ENCODE data around the gene SLC25A11.

SLC25A11 gene

DNA sequence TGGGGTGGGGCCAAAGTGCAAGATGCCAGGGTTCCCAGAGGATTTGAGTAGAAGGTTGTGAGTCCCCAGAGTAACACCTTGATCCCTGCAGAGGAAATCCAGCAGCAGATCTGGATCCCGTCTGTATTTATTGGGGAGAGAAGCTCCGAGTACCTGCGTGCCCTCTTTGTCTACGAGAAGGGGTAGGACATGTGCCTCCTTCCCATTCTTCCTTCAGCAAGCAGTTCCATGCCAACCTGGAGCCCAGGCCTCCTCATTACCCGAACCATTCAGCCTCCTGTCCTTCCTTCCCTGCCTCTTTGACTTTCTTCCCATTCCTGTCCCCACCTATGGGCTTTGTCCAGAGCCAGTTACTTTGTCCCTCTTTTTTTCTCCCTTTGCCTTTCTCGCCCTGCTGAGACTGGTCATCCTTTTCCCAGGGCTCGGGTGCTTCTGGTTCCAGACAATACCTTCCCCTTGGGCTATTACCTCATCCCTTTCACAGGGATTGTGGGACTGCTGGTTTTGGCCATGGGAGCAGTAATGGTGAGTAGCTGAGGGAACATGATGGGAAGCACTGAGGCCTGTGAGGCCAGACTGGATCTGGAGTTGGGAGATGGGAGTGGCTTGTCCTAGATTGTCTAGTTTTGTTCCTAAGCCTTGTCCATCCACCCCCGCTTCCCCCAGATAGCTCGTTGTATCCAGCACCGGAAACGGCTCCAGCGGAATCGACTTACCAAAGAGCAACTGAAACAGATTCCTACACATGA lies 3.1 kb upstream of the SLC25A11 start:
- no peaks in the 10 kb centered on the region for H3K9me3 ChIP-seq (ENCODE audit: insufficient read depth, low read depth, low read length)
- no peak overlapping the region for H2BK120ac ChIP-seq (ENCODE audit: insufficient read depth, low read length, poor library complexity)
- no peak overlapping the region for H3K14ac ChIP-seq (ENCODE audit: low read length)
- H2AFZ ChIP-seq (ENCODE audit: insufficient read depth, low read length, poor library complexity): no peak overlapping the region
- H3K9ac ChIP-seq (ENCODE audit: low read length): no peak overlapping the region
- H3K23ac ChIP-seq (ENCODE audit: low read length): no peak overlapping the region
- no peak overlapping the region for H4K91ac ChIP-seq (ENCODE audit: low read depth, low read length)
- H3K27ac ChIP-seq (ENCODE audit: low read depth, low read length): no peak overlapping the region
- H3K4me2 ChIP-seq (ENCODE audit: low read length): no peak overlapping the region
- H3K79me1 ChIP-seq (ENCODE audit: low read length): peaks cover 19% of the 10 kb centered on the region
- peak overlapping the region; percentile 14 for H3K4me3 ChIP-seq (ENCODE audit: low read depth, low read length)
- no peak for DNase-seq
- no peak overlapping the region for H2BK12ac ChIP-seq (ENCODE audit: low read length)
- H2BK5ac ChIP-seq (ENCODE audit: low read depth, low read length, poor library complexity): no peak overlapping the region
- no CpG with 5 or more reads among the region's 13 CpGs for WGBS (ENCODE audit: extremely low coverage, insufficient coverage, insufficient read length)
- no peaks in the 10 kb centered on the region for H3K27me3 ChIP-seq (ENCODE audit: insufficient read depth, low read length)
- H3K79me2 ChIP-seq (ENCODE audit: control insufficient read depth, insufficient read depth, low read length, poor library complexity): peaks cover 30% of the 10 kb centered on the region
- peaks cover 25 to 33% of the 10 kb centered on the region in 2 experiments for H3K4me1 ChIP-seq (ENCODE audit: control insufficient read depth in 1 of 2, insufficient read depth in 2 of 2, low read length in 2 of 2)
- no peak overlapping the region for H4K12ac ChIP-seq (ENCODE audit: low read depth, low read length)
- peaks cover 45 to 58% of the 10 kb centered on the region in 2 experiments for H3K36me3 ChIP-seq (ENCODE audit: control insufficient read depth in 1 of 2, insufficient read depth in 2 of 2, low read length in 2 of 2)
- H3K4ac ChIP-seq (ENCODE audit: low read depth, low read length): peak overlapping the region; percentile 40
- no peak overlapping the region for H2AK5ac ChIP-seq (ENCODE audit: low read length)
- no peak overlapping the region for H3K18ac ChIP-seq (ENCODE audit: low read length)
- H4K8ac ChIP-seq (ENCODE audit: low read depth, low read length): no peak overlapping the region

DNA sequence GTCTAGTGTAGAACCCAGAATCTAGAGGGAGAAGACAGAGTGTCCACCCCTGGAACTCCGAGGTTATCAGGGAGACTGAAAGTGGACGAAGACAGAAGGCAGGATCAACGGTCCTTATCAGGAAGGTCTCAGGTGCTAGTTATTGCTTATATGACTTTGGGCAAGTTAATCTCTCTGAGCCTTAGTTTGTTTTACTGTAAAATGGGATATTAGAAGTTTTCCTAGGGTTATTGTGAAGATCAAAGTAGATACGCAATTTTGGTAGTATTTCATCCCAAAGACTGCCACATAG lies 1.4 kb upstream of the SLC25A11 start:
- Histone ChIP-seq H3K27ac (ENCODE audit: low read depth, low read length) (no peak overlapping the region), H3K9me3 (ENCODE audit: insufficient read depth, low read depth, low read length) (no peaks in the 10 kb centered on the region), H4K8ac (ENCODE audit: low read depth, low read length) (no peak overlapping the region), H2BK5ac (ENCODE audit: low read depth, low read length, poor library complexity) (no peak overlapping the region), H2AK5ac (ENCODE audit: low read length) (no peak overlapping the region), H3K4me3 (ENCODE audit: low read depth, low read length) (peak overlapping the region; percentile 85), H3K4ac (ENCODE audit: low read depth, low read length) (peak overlapping the region; percentile 90), H3K4me2 (ENCODE audit: low read length) (peak overlapping the region; percentile 93), H2BK120ac (ENCODE audit: insufficient read depth, low read length, poor library complexity) (no peak overlapping the region), H4K12ac (ENCODE audit: low read depth, low read length) (no peak overlapping the region), H3K27me3 (ENCODE audit: insufficient read depth, low read length) (no peaks in the 10 kb centered on the region), H3K79me1 (ENCODE audit: low read length) (peaks cover 13% of the 10 kb centered on the region), H3K14ac (ENCODE audit: low read length) (no peak overlapping the region), H4K91ac (ENCODE audit: low read depth, low read length) (no peak overlapping the region), H3K79me2 (ENCODE audit: control insufficient read depth, insufficient read depth, low read length, poor library complexity) (peaks cover 18% of the 10 kb centered on the region), H2BK12ac (ENCODE audit: low read length) (no peak overlapping the region), H3K4me1 (ENCODE audit: control insufficient read depth in 1 of 2, insufficient read depth in 2 of 2, low read length in 2 of 2) (peaks cover 22 to 29% of the 10 kb centered on the region in 2 experiments), H3K23ac (ENCODE audit: low read length) (no peak overlapping the region), H3K36me3 (ENCODE audit: control insufficient read depth in 1 of 2, insufficient read depth in 2 of 2, low read length in 2 of 2) (peaks cover 50 to 66% of the 10 kb centered on the region in 2 experiments), H3K18ac (ENCODE audit: low read length) (no peak overlapping the region), H2AFZ (ENCODE audit: insufficient read depth, low read length, poor library complexity) (no peak overlapping the region), H3K9ac (ENCODE audit: low read length) (peak overlapping the region; percentile 91)
- no CpG with 5 or more reads among the region's 4 CpGs for WGBS (ENCODE audit: extremely low coverage, insufficient coverage, insufficient read length)
- no peak for DNase-seq

DNA sequence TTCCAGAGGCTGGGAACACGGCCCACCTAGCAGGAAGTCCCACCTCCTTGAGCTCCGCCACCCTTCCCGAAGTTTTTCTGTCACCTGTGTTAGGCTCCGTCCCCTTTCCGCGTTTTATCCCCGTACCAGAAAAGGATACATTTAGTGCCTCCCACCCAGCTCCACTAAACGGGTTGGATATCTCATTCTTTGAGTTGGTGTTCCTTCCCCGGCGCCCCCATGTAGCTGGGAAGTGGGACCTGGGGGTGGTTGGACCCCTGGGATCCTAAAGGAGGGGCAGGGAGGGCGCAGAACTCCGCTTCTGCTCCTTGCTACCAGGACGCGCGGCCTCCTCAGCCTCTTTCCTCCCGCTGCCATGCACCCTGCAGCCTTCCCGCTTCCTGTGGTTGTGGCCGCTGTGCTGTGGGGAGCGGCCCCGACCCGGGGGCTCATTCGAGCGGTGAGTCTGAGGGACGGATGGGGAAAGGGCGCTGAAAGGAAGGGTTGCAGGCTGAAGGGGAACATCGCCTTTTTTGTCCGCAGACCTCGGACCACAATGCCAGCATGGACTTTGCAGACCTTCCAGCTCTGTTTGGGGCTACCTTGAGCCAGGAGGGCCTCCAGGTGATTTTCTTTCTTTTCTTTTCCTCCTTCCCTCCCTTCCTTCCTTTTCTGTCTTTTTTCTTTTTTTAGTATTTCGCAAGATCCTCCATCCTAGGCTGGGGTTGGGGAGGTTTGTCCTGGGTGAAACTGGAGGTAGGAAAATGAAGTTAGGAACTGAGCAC lies 891 bp upstream of the SLC25A11 start:
- H3K9ac ChIP-seq (ENCODE audit: low read length): peak overlapping the region; percentile 91
- H3K4me3 ChIP-seq (ENCODE audit: low read depth, low read length): peak overlapping the region; percentile 85
- H4K12ac ChIP-seq (ENCODE audit: low read depth, low read length): peak overlapping the region; percentile 87
- WGBS (ENCODE audit: extremely low coverage, insufficient coverage, insufficient read length): no CpG with 5 or more reads among the region's 29 CpGs
- peak overlapping the region; percentile 81 for H2BK120ac ChIP-seq (ENCODE audit: insufficient read depth, low read length, poor library complexity)
- peak overlapping the region; percentile 20 for H2AFZ ChIP-seq (ENCODE audit: insufficient read depth, low read length, poor library complexity)
- H2BK5ac ChIP-seq (ENCODE audit: low read depth, low read length, poor library complexity): peak overlapping the region; percentile 55
- H2BK12ac ChIP-seq (ENCODE audit: low read length): peak overlapping the region; percentile 38
- peaks cover 18% of the 10 kb centered on the region for H3K79me2 ChIP-seq (ENCODE audit: control insufficient read depth, insufficient read depth, low read length, poor library complexity)
- H3K27ac ChIP-seq (ENCODE audit: low read depth, low read length): peak overlapping the region; percentile 97
- peak overlapping the region; percentile 95 for H3K14ac ChIP-seq (ENCODE audit: low read length)
- no peak for DNase-seq
- peak overlapping the region; percentile 95 for H2AK5ac ChIP-seq (ENCODE audit: low read length)
- no peak overlapping the region for H3K23ac ChIP-seq (ENCODE audit: low read length)
- peak overlapping the region; percentile 90 for H3K4ac ChIP-seq (ENCODE audit: low read depth, low read length)
- H3K18ac ChIP-seq (ENCODE audit: low read length): peak overlapping the region; percentile 80
- H3K4me2 ChIP-seq (ENCODE audit: low read length): peak overlapping the region; percentile 93
- H4K91ac ChIP-seq (ENCODE audit: low read depth, low read length): peak overlapping the region; percentile 88
- peaks cover 48 to 62% of the 10 kb centered on the region in 2 experiments for H3K36me3 ChIP-seq (ENCODE audit: control insufficient read depth in 1 of 2, insufficient read depth in 2 of 2, low read length in 2 of 2)
- peak overlapping the region; percentile 92 for H4K8ac ChIP-seq (ENCODE audit: low read depth, low read length)
- no peaks in the 10 kb centered on the region for H3K27me3 ChIP-seq (ENCODE audit: insufficient read depth, low read length)
- peaks cover 20 to 24% of the 10 kb centered on the region in 2 experiments for H3K4me1 ChIP-seq (ENCODE audit: control insufficient read depth in 1 of 2, insufficient read depth in 2 of 2, low read length in 2 of 2)
- H3K79me1 ChIP-seq (ENCODE audit: low read length): peaks cover 13% of the 10 kb centered on the region
- H3K9me3 ChIP-seq (ENCODE audit: insufficient read depth, low read depth, low read length): no peaks in the 10 kb centered on the region

DNA sequence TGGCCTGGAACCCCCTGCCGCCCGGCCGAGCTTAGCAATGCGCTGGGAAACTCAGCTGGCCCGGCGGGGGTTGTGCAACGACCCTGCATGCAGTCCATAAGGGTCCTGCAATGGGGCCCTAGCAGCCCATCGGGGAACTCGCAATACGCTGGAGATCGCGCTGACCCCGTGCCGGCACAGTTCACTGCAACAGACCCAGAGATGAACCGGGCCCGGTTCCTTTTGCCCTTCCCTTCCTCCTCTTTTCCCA lies 375 bp downstream of the SLC25A11 start:
- H2BK12ac ChIP-seq (ENCODE audit: low read length): no peak overlapping the region
- peak overlapping the region; percentile 94 for H4K8ac ChIP-seq (ENCODE audit: low read depth, low read length)
- H4K91ac ChIP-seq (ENCODE audit: low read depth, low read length): peak overlapping the region; percentile 90
- H3K4ac ChIP-seq (ENCODE audit: low read depth, low read length): peak overlapping the region; percentile 56
- peaks cover 13% of the 10 kb centered on the region for H3K79me1 ChIP-seq (ENCODE audit: low read length)
- H3K27ac ChIP-seq (ENCODE audit: low read depth, low read length): peak overlapping the region; percentile 97
- peaks cover 8 to 12% of the 10 kb centered on the region in 2 experiments for H3K4me1 ChIP-seq (ENCODE audit: control insufficient read depth in 1 of 2, insufficient read depth in 2 of 2, low read length in 2 of 2)
- H3K9ac ChIP-seq (ENCODE audit: low read length): peak overlapping the region; percentile 95
- peak overlapping the region; percentile 89 for H4K12ac ChIP-seq (ENCODE audit: low read depth, low read length)
- peak overlapping the region; percentile 11 for H2AK5ac ChIP-seq (ENCODE audit: low read length)
- peak overlapping the region; percentile 53 for H2AFZ ChIP-seq (ENCODE audit: insufficient read depth, low read length, poor library complexity)
- H3K79me2 ChIP-seq (ENCODE audit: control insufficient read depth, insufficient read depth, low read length, poor library complexity): peaks cover 18% of the 10 kb centered on the region
- DNase-seq: peak in 1 of 2 donors; percentile 58
- peak overlapping the region; percentile 62 for H3K14ac ChIP-seq (ENCODE audit: low read length)
- H3K23ac ChIP-seq (ENCODE audit: low read length): no peak overlapping the region
- H3K36me3 ChIP-seq (ENCODE audit: control insufficient read depth in 1 of 2, insufficient read depth in 2 of 2, low read length in 2 of 2): peaks cover 37 to 50% of the 10 kb centered on the region in 2 experiments
- peak overlapping the region; percentile 62 for H2BK5ac ChIP-seq (ENCODE audit: low read depth, low read length, poor library complexity)
- peak overlapping the region; percentile 84 for H2BK120ac ChIP-seq (ENCODE audit: insufficient read depth, low read length, poor library complexity)
- WGBS (ENCODE audit: extremely low coverage, insufficient coverage, insufficient read length): no CpG with 5 or more reads among the region's 16 CpGs
- no peaks in the 10 kb centered on the region for H3K27me3 ChIP-seq (ENCODE audit: insufficient read depth, low read length)
- H3K4me3 ChIP-seq (ENCODE audit: low read depth, low read length): peak overlapping the region; percentile 85
- no peaks in the 10 kb centered on the region for H3K9me3 ChIP-seq (ENCODE audit: insufficient read depth, low read depth, low read length)
- H3K18ac ChIP-seq (ENCODE audit: low read length): peak overlapping the region; percentile 77
- peak overlapping the region; percentile 93 for H3K4me2 ChIP-seq (ENCODE audit: low read length)

Data from trophoblast cell (in vitro differentiated cells and primary cell).